Transverse colon (tissue), 3 donors: Measurements from ENCODE around the gene PTRH1.

ENCODE experiments used
- CTCF ChIP-seq, 5 experiments: fragments of 200-600 bp in 3 of 5; fragments of 450-650 bp in 2 of 5; sonication (generic) in 3 of 5; IDR thresholded peaks; 1 replicate in 2 of 5; 2 replicates in 3 of 5; pipeline ENCODE4 v1.5.1; 2016 to 2017; ENCODE audit warnings: antibody characterized with exemption in 5 of 5, inconsistent platforms in 3 of 5, mild to moderate bottlenecking in 2 of 5, moderate library complexity in 1 of 5
- EP300 ChIP-seq: sonication (generic); formaldehyde crosslinking; IDR thresholded peaks from one replicate; pipeline ENCODE4 v1.6.1; 2017; ENCODE audit warnings: antibody characterized with exemption, low read depth

GRCh38 chr9:127744398-127745110 lies 29.1 kb upstream of the PTRH1 start:
- TF ChIP-seq CTCF (IDR thresholded peaks at IDR 0.05) (no peak), EP300 (no peak)
